GM18526 (cell line): ENCODE data around the gene KLHL36.

Experiments used
- POLR2A ChIP-seq: IDR thresholded peaks from 3 replicates; pipeline ENCODE4 v1.6.1; 2011; ENCODE audit not compliant: insufficient read length; ENCODE audit errors: extremely low read depth

KLHL36 gene

GRCh38 chr16:84611041-84611440, 37.3 kb upstream of the KLHL36 start:
- no peak for TF ChIP-seq POLR2A

- TF ChIP-seq POLR2A, result no peak
Observed at GRCh38 chr16:84612686-84613085, 35.6 kb upstream of the KLHL36 start.

GRCh38 chr16:84613408-84614072, 34.8 kb upstream of the KLHL36 start:
- no peak for TF ChIP-seq POLR2A

- TF ChIP-seq POLR2A, result no peak
Observed at GRCh38 chr16:84614073-84614459, 34.2 kb upstream of the KLHL36 start.

- no peak for TF ChIP-seq POLR2A
Observed at GRCh38 chr16:84614623-84614967, 33.7 kb upstream of the KLHL36 start.

GRCh38 chr16:84614968-84615813, 33.1 kb upstream of the KLHL36 start:
- TF ChIP-seq POLR2A, result no peak

- TF ChIP-seq POLR2A, result no peak
Observed at GRCh38 chr16:84616515-84616914, 31.8 kb upstream of the KLHL36 start.

GRCh38 chr16:84617041-84617790, 31.1 kb upstream of the KLHL36 start:
- peak; percentile 11 for TF ChIP-seq POLR2A

- peak; percentile 93 for TF ChIP-seq POLR2A
Observed at GRCh38 chr16:84617791-84618580, 30.3 kb upstream of the KLHL36 start, which contains the start of gene COTL1. COTL1 (minus strand) TSS chr16:84618078; CDS start chr16:84617914, 164 bp downstream.

GRCh38 chr16:84618581-84619460, 29.5 kb upstream of the KLHL36 start:
- TF ChIP-seq POLR2A, result no peak

- TF ChIP-seq POLR2A, result no peak
Observed at GRCh38 chr16:84625556-84625955, 22.8 kb upstream of the KLHL36 start.

- TF ChIP-seq POLR2A, result no peak
Observed at GRCh38 chr16:84628226-84628731, 20.0 kb upstream of the KLHL36 start.

GRCh38 chr16:84629580-84629979, 18.7 kb upstream of the KLHL36 start:
- no peak for TF ChIP-seq POLR2A

GRCh38 chr16:84630009-84630408, 18.3 kb upstream of the KLHL36 start:
- TF ChIP-seq POLR2A, result no peak
